Colonic mucosa (tissue), 4 donors: ENCODE data around the gene PIK3CD. TPM values are rescaled to one million over a fixed set of nuclear protein-coding genes. Genes with fewer than 3 reads are reported as not detected.

Experiments used
- DNase-seq: peaks from one replicate; pipeline ENCODE4 v3.0.0-alpha.2; 2020
- H3K27ac ChIP-seq: fragments of 200-600 bp; one replicate; pipeline ENCODE4 v1.8.0; 2021
- H3K27me3 ChIP-seq: fragments of 200-600 bp; one replicate; pipeline ENCODE4 v1.8.0; 2021
- H3K36me3 ChIP-seq: fragments of 200-600 bp; one replicate; pipeline ENCODE4 v1.8.0; 2021
- H3K4me1 ChIP-seq: fragments of 200-600 bp; one replicate; pipeline ENCODE4 v1.8.0; 2021; ENCODE audit warnings: mild to moderate bottlenecking
- H3K4me3 ChIP-seq: fragments of 200-600 bp; one replicate; pipeline ENCODE4 v1.8.0; 2021
- H3K9ac ChIP-seq, 2 donors: one replicate each; pipeline ENCODE4 v1.7.0; 2013; ENCODE audit warnings: control low read depth in 2 of 2, low read depth in 2 of 2, low read length in 2 of 2
- H3K9me3 ChIP-seq: fragments of 200-600 bp; one replicate; pipeline ENCODE4 v1.8.0; 2021
- CTCF ChIP-seq: fragments of 200-600 bp; IDR thresholded peaks from one replicate; pipeline ENCODE4 v1.8.0; 2022; ENCODE audit warnings: antibody characterized with exemption, mild to moderate bottlenecking
- intact Hi-C: fragments of 100-400 bp; cut with DNase I; formaldehyde crosslinking; loops from one replicate; pipeline ENCODE4 v1.14.1; 2022
- total RNA-seq, 2 donors: library from RNA; stranded (reverse); fragmentation: NEBNext Ultra II Directional in 1 of 2; extraction: Animal tissue kit (Norgen Biotek cat#: 25700) in 1 of 2; gene quantifications; one replicate each; pipeline ENCODE4 v1.2.1, GENCODE V29; 2021
- donor health status: healthy.
- donor health status: DM: no; HTN: no; CAD: no.
- donor health status: DM: no; HTN: no; CAD: no.

PIK3CD gene
- total RNA-seq, 2 donors from 2014 or later: 3.5 TPM

GRCh38 chr1:9719978-9720722, 68.6 kb downstream of the PIK3CD start:
- Histone ChIP-seq H3K4me1 (no peaks in the 10 kb centered on the region), H3K9ac (no peak overlapping the region), H3K36me3 (no peaks in the 10 kb centered on the region), H3K27me3 (no peaks in the 10 kb centered on the region), H3K9me3 (no peaks in the 10 kb centered on the region), H3K4me3 (no peak overlapping the region), H3K27ac (no peak overlapping the region)
- intact Hi-C loops: loop anchor here (5.0 kb wide), 2 partner anchors 93 to 147 kb away; no protein-coding TSS in a partner anchor
- no peak for TF ChIP-seq CTCF
- no peak for DNase-seq

GRCh38 chr1:9720785-9721605, 69.5 kb downstream of the PIK3CD start:
- Histone ChIP-seq H3K27ac (no peak overlapping the region), H3K9me3 (no peaks in the 10 kb centered on the region), H3K27me3 (no peaks in the 10 kb centered on the region), H3K36me3 (no peaks in the 10 kb centered on the region), H3K9ac (no peak overlapping the region), H3K4me3 (no peak overlapping the region), H3K4me1 (no peaks in the 10 kb centered on the region)
- no peak for DNase-seq
- no peak for TF ChIP-seq CTCF
- intact Hi-C loops: loop anchor here (5.0 kb wide), 2 partner anchors 94 to 146 kb away; no protein-coding TSS in a partner anchor

GRCh38 chr1:9721606-9722377, 70.3 kb downstream of the PIK3CD start:
- Histone ChIP-seq H3K4me1 (no peaks in the 10 kb centered on the region), H3K9ac (peak overlapping the region in 1 of 2 donors; percentile 12), H3K27me3 (no peaks in the 10 kb centered on the region), H3K36me3 (no peaks in the 10 kb centered on the region), H3K9me3 (no peaks in the 10 kb centered on the region), H3K27ac (no peak overlapping the region), H3K4me3 (no peak overlapping the region)
- DNase-seq: peak; percentile 48
- peak; percentile 50 for TF ChIP-seq CTCF
- intact Hi-C loops: loop anchor here (5.0 kb wide), 2 partner anchors 94 to 146 kb away; no protein-coding TSS in a partner anchor

GRCh38 chr1:9722378-9722749, 70.8 kb downstream of the PIK3CD start:
- Histone ChIP-seq H3K27me3 (no peaks in the 10 kb centered on the region), H3K4me3 (no peak overlapping the region), H3K4me1 (no peaks in the 10 kb centered on the region), H3K27ac (no peak overlapping the region), H3K9ac (no peak overlapping the region), H3K36me3 (no peaks in the 10 kb centered on the region), H3K9me3 (no peaks in the 10 kb centered on the region)
- intact Hi-C loops: loop anchor here (5.0 kb wide), 2 partner anchors 95 to 145 kb away; no protein-coding TSS in a partner anchor
- no peak for DNase-seq
- no peak for TF ChIP-seq CTCF
